ENCODE results near the gene THSD7B.

The THSD7B gene

GRCh38 chr2:136858656-136859055, 93.3 kb downstream of the THSD7B start:
- H3K27ac Mint-ChIP-seq, result no peak overlapping the region
- no peaks in the 10 kb centered on the region for H3K36me3 Mint-ChIP-seq (ENCODE audit: low read depth)
- TF ChIP-seq, protein P1, sequence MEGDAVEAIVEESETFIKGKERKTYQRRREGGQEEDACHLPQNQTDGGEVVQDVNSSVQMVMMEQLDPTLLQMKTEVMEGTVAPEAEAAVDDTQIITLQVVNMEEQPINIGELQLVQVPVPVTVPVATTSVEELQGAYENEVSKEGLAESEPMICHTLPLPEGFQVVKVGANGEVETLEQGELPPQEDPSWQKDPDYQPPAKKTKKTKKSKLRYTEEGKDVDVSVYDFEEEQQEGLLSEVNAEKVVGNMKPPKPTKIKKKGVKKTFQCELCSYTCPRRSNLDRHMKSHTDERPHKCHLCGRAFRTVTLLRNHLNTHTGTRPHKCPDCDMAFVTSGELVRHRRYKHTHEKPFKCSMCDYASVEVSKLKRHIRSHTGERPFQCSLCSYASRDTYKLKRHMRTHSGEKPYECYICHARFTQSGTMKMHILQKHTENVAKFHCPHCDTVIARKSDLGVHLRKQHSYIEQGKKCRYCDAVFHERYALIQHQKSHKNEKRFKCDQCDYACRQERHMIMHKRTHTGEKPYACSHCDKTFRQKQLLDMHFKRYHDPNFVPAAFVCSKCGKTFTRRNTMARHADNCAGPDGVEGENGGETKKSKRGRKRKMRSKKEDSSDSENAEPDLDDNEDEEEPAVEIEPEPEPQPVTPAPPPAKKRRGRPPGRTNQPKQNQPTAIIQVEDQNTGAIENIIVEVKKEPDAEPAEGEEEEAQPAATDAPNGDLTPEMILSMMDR (IDR thresholded peaks at IDR 0.05), result no peak
- H3K4me3 Mint-ChIP-seq, result no peak overlapping the region
- DNase-seq, result no peak
- no peaks in the 10 kb centered on the region for H3K4me1 Mint-ChIP-seq
- peaks cover 10% of the 10 kb centered on the region for H3K27me3 Mint-ChIP-seq (ENCODE audit: low read depth, poor library complexity)
- no peaks in the 10 kb centered on the region for H3K9me3 Mint-ChIP-seq

- H3K4me1 Mint-ChIP-seq, result no peaks in the 10 kb centered on the region
- TF ChIP-seq, protein P1 (IDR thresholded peaks at IDR 0.05), result no peak
- peaks cover 15% of the 10 kb centered on the region for H3K27me3 Mint-ChIP-seq (ENCODE audit: low read depth, poor library complexity)
- no peaks in the 10 kb centered on the region for H3K36me3 Mint-ChIP-seq (ENCODE audit: low read depth)
- no peaks in the 10 kb centered on the region for H3K9me3 Mint-ChIP-seq
- no peak for DNase-seq
- H3K27ac Mint-ChIP-seq, result no peak overlapping the region
- H3K4me3 Mint-ChIP-seq, result no peak overlapping the region
These were observed 95.2 kb downstream of the THSD7B start for GRCh38 chr2:136860443-136860958.

- H3K27me3 Mint-ChIP-seq (ENCODE audit: low read depth, poor library complexity), result peaks cover 9% of the 10 kb centered on the region
- H3K36me3 Mint-ChIP-seq (ENCODE audit: low read depth), result no peaks in the 10 kb centered on the region
- H3K27ac Mint-ChIP-seq, result no peak overlapping the region
- TF ChIP-seq, protein P1 (IDR thresholded peaks at IDR 0.05), result no peak
- H3K9me3 Mint-ChIP-seq, result no peaks in the 10 kb centered on the region
- no peak for DNase-seq
- H3K4me3 Mint-ChIP-seq, result no peak overlapping the region
- no peaks in the 10 kb centered on the region for H3K4me1 Mint-ChIP-seq
These were observed 98.1 kb downstream of the THSD7B start for GRCh38 chr2:136863468-136863867.

DNA sequence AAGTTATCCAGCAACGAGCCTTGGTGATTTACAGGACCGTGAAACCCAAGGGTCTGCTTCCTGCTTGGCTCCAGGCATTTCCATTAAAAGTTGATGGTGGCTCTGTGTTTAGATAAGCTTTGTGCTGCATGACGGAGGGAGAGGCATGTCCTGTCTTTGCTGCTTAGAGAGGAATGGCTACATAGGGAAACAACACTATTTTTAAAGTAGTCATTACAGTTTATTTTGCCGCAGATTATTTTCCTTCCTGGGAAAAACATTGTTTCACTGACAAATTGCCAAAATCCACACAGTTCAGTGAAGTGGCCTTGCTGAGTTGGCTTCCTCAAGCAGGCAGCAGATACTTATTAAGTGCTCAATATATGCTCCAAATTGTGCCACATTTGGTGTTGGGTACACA, 98.5 kb downstream of the THSD7B start:
- no peak overlapping the region for H3K27ac Mint-ChIP-seq
- no peaks in the 10 kb centered on the region for H3K9me3 Mint-ChIP-seq
- TF ChIP-seq, protein P1 (IDR thresholded peaks at IDR 0.05), result no peak

GRCh38 chr2:136871424-136871823, 106.1 kb downstream of the THSD7B start:
- Mint-ChIP-seq H3K9me3 (no peaks in the 10 kb centered on the region), H3K4me3 (no peak overlapping the region), H3K27me3 (ENCODE audit: low read depth, poor library complexity) (peaks cover 9% of the 10 kb centered on the region), H3K36me3 (ENCODE audit: low read depth) (no peaks in the 10 kb centered on the region), H3K27ac (no peak overlapping the region), H3K4me1 (no peaks in the 10 kb centered on the region)
- DNase-seq, result no peak
- TF ChIP-seq, protein P1 (IDR thresholded peaks at IDR 0.05), result no peak

More for the DNA sequence above, 98.5 kb downstream of the THSD7B start:
- Mint-ChIP-seq H3K4me3 (no peak overlapping the region), H3K4me1 (no peaks in the 10 kb centered on the region), H3K36me3 (ENCODE audit: low read depth) (no peaks in the 10 kb centered on the region), H3K27me3 (ENCODE audit: low read depth, poor library complexity) (peaks cover 9% of the 10 kb centered on the region)
- no peak for DNase-seq

GRCh38 chr2:136874258-136874657, 108.9 kb downstream of the THSD7B start:
- no peak overlapping the region for H3K27ac Mint-ChIP-seq
- DNase-seq, result no peak
- H3K4me1 Mint-ChIP-seq, result no peaks in the 10 kb centered on the region
- H3K36me3 Mint-ChIP-seq (ENCODE audit: low read depth), result no peaks in the 10 kb centered on the region
- no peaks in the 10 kb centered on the region for H3K9me3 Mint-ChIP-seq
- TF ChIP-seq, protein P1 (IDR thresholded peaks at IDR 0.05), result no peak
- H3K4me3 Mint-ChIP-seq, result no peak overlapping the region
- peaks cover 9% of the 10 kb centered on the region for H3K27me3 Mint-ChIP-seq (ENCODE audit: low read depth, poor library complexity)

Measured in nephron progenitor cell (in vitro differentiated cells).